Measurements from ENCODE around the gene LPCAT2.

The LPCAT2 gene

GRCh38 chr16:55555436-55555835 lies 46.6 kb downstream of the LPCAT2 start:
- DNase-seq (ENCODE audit: low read depth in 2 of 2), result no peak

DNA sequence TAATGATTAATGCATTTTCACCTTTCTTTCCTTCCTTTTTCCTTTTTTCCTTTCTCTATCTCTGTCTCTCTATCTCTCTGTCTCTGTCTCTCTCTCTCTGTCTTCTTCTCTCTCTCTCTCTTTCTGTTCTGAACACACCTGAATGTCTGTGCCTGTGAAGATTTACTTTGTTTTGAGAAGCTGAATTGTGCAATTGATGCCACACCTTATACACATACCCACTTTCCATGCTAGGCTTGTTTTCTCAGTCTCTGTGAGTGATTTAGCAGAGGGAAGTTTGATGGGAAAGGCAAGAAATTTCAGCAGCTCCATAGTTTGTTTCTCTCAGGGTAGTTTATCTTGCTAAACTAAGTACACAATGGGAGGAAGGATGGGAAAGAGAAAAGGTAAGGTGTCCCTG lies 48.3 kb downstream of the LPCAT2 start:
- DNase-seq (ENCODE audit: low read depth in 2 of 2), result no peak

- DNase-seq (ENCODE audit: low read depth in 2 of 2), result no peak
Observed at GRCh38 chr16:55559233-55559632, 50.4 kb downstream of the LPCAT2 start.

GRCh38 chr16:55559933-55560516 lies 51.2 kb downstream of the LPCAT2 start:
- DNase-seq (ENCODE audit: low read depth in 2 of 2), result no peak

DNA sequence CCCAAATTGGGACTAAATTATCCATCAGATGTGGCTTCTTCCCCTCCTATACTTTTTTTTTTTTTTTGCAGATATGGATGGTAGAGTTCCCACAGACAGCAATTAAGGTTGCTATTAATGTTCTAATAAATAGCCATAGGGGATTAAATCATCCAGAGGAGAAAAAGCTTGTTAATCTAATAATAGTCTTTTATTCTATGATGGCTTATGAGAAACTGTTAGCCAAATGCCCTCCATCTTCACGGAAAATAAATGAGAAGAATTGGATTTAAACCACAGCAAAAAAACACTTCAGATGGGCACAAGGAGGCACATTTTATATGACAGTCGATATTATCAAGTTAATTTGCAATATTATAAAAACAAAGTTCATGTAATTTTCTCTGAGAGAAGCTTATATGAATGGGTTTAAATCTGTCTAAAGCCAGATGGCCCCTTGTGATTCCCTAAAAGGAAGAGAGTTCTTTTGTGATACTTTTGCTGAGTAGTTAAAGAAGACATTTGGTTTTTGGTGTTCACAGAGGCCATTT lies 52.5 kb downstream of the LPCAT2 start:
- no peak for DNase-seq (ENCODE audit: low read depth in 2 of 2)

GRCh38 chr16:55562936-55563335 lies 54.1 kb downstream of the LPCAT2 start:
- no peak for DNase-seq (ENCODE audit: low read depth in 2 of 2)

DNA sequence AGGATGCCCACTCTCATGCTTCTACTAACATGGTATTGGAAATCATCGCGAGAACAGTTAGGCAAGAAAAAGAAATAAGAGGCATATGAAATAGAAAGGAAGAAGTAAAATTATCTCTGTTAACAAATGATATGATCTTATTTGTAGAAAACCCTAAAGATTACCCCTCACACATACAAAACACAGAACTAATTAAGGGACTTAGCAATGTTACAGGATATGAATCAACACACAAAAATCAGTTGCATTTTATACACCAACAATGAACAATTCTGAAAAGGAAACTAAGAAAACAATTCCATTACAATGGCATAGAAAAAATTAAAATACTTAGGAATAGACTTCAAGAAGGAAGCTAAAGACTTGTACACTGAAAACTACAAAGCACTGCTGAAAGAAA lies 54.9 kb downstream of the LPCAT2 start:
- DNase-seq (ENCODE audit: low read depth in 2 of 2), result no peak

DNA sequence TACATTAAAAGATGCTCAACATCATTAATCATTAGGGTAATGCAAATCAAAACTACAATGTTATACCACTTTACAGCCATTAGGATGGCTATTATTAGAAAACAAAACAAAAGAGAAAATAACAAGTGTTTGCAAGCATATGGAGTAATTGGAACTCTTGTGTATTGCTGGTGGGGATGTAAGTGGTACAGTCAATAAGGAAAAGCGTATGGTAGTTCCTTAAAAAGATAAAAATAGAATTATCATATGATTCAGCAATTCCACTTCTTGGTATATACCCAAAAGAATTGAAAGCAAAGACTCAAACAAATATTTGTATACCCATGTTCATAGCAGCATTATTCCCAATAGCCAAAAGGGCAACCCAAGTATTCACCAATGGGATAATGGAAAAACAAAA lies 56.2 kb downstream of the LPCAT2 start:
- DNase-seq (ENCODE audit: low read depth in 2 of 2), result no peak

GRCh38 chr16:55566432-55567175 lies 57.7 kb downstream of the LPCAT2 start, which contains the start of gene CAPNS2:
Gene CAPNS2, plus strand, starts transcription at chr16:55566684. Its CDS starts 73 bp downstream, at chr16:55566757.
- DNase-seq (ENCODE audit: low read depth in 2 of 2), result no peak

GRCh38 chr16:55567382-55567781 lies 58.5 kb downstream of the LPCAT2 start:
- no peak for DNase-seq (ENCODE audit: low read depth in 2 of 2)

DNA sequence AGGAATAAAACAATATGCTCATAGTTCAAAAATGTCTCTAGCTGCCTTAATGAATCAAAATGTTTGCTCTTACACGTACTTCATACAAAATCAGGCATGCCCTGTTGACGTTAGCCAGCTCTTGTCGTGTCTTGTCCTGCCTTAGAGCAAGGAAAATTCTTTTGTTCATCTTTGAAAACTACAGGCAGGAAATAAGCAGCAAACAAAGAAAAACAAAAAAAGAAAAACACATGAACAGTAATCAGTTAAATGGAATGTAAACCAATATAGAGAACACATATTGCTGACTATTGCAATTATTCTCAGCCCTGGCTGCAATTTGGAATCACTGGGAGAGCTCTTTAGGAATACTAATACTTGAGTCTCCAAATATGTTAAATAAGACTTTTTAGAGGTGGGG lies 59.3 kb downstream of the LPCAT2 start:
- no peak for DNase-seq (ENCODE audit: low read depth in 2 of 2)

GRCh38 chr16:55569025-55569424 lies 60.2 kb downstream of the LPCAT2 start:
- DNase-seq (ENCODE audit: low read depth in 2 of 2), result no peak

DNA sequence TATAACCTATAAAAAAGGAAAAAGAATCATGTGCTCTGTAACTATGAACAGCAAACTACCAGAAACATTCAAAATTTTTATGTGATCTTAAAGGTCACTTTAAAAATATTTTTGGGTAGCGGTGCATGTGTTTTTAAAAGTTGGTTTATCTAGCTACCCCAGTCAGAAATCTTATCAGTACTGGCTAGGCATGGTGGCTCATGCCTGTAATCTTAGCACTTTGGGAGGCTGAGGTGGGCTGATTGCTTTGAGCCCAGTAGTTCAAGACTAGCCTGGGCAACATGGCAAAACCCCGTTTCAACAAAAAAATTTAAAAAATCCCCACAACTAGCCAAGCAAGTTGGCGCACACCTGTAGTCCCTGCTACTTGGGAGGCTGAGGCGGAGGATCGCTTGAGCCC lies 61.3 kb downstream of the LPCAT2 start:
- DNase-seq (ENCODE audit: low read depth in 2 of 2), result no peak

- DNase-seq (ENCODE audit: low read depth in 2 of 2), result no peak
Observed at GRCh38 chr16:55571191-55571897, 62.5 kb downstream of the LPCAT2 start.

DNA sequence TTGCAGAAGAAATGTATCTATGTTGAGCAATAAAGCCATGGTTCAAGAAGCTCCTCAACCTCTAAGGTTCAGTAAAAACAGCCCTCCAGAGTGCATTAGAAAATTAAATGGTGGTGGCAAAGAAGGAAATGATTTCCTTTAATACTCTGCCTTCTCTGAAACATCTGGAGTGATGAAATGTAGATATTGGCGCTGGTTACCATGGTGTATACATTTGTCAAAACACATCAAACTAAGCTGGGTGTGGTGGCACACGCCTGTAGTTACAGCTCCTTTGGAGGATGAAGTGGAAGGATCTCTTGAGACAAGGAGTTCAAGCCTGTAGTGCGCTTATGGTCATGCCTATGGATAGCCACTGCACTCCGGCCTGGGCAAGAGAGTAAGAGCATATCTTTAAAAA lies 63.6 kb downstream of the LPCAT2 start:
- no peak for DNase-seq (ENCODE audit: low read depth in 2 of 2)

DNA sequence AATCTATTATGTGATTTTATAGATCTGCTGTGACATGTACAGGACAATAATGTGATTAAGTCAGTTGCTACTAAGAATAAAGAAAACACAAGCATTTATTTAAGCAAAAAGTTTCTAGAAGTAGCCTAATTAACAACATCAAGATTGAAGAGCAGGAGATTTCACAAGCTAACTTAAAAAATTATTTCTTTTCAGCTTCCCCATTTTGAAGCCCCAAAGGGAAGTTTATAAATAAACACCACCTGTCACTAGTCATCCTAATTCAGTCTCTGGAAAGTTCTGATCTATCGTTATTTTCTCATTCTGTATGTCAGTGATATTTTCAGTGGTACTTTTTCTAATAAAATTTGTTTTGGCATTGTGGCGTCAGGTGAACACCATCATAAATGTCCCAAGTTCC lies 65.9 kb downstream of the LPCAT2 start:
- DNase-seq (ENCODE audit: low read depth in 2 of 2), result no peak

DNA sequence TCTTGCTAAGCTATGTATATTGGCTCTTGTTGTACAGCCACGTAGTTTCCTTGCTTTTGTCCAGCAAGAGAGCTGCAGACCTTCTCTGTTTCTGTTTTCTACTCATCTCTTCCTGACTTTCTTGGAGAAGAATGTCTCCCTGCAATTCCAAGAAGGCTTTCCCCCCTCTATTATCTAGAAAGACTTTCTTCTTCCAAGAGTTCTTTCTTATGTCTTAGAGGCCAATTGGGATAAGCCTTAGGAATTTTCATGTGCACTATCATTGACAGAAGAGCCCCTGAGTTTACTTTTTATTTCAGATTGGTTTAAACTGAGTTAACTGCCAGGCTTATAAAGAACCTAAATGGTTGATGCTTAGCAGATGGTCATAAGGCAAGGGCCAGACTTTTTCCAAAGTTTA lies 66.6 kb downstream of the LPCAT2 start:
- no peak for DNase-seq (ENCODE audit: low read depth in 2 of 2)

DNA sequence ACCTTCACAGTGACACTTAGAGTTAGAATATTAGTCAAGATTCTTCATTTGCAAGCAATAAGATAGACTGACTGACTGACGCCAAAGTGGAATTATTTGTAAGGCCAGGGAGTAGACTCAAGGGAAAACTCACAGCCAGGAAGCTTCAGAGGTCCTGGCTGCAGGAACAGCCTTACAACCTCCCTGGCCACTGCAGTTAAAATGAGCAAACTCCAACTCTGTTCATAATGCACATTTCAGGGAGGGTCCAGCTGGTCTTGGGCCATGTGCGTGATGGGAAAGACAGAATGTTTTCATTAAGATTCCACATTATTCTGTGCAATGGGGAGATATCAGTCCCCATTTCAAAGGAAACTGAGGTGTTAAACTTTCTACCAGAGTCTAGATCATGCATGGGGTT lies 67.5 kb downstream of the LPCAT2 start:
- DNase-seq (ENCODE audit: low read depth in 2 of 2), result no peak

DNA sequence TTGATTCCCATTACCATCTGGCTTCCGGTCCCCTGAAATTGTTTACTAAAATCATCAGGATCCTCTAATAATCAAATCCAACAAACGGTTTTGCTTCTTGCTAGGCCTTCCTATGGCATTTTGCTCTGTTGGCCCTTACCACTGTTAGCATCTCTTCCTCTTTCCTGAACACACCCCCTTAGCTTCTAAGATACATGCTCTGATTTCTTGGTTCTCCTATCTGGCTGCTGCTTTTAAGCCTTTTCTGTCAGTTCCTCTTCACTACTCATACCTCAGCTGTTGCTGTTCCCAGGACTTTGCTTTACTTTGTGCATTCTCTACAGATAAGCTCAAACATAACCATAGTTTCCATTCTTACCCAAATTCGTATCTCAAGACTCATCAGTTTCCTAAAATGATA lies 69.0 kb downstream of the LPCAT2 start:
- DNase-seq (ENCODE audit: low read depth in 2 of 2), result no peak

GRCh38 chr16:55585631-55586030 lies 76.8 kb downstream of the LPCAT2 start:
- DNase-seq (ENCODE audit: low read depth in 2 of 2), result no peak

DNA sequence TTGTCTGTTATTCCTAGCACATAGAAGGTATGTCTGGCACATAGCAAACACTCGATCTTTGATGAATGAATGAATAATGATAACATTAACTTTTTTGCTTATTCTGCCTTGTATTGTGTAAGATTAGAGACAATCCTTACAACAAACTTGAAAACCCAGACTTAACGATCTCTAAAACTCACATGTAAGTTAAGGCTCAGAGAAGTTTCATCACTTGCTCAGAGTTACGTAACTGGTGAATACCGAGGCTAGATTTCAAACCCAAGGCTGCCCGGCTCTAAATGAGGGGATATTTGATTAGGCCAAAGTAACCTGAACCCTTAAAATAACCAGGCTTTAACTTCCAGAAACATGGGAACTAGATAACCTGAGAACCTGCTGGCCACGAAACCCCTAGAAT lies 79.9 kb downstream of the LPCAT2 start:
- DNase-seq (ENCODE audit: low read depth in 2 of 2), result no peak

GRCh38 chr16:55592306-55592705 lies 83.4 kb downstream of the LPCAT2 start:
- no peak for DNase-seq (ENCODE audit: low read depth in 2 of 2)

DNA sequence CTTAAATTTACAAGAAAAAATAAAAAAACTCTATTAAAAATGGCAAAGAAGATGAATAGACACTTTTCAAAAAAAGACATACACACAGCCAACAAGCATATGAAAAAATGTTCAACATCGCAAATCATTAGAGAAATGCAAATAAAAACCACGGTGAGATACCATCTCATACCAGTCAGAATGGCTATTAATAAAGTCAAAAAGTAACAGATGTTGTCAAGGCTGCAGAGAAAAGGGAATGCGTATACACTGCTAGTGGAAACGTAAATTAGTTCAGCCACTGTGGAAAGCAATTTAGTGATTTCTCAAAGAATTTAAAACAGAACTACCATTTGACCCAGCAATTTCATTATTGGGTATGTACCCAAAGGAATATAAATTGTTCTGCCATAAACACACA lies 89.1 kb downstream of the LPCAT2 start:
- no peak for DNase-seq (ENCODE audit: low read depth in 2 of 2)
